K562 (cell line): ENCODE measurements around the gene LRRC41. TPM values are rescaled to one million over a fixed set of nuclear protein-coding genes. Genes with fewer than 3 reads are reported as not detected.

Source experiments
- ARID4B ChIP-seq: sonication (generic); formaldehyde crosslinking; IDR thresholded peaks from 2 replicates; pipeline ENCODE4 v1.8.0; 2022; ENCODE audit warnings: mild to moderate bottlenecking, missing genetic modification reagents
- EGR1 ChIP-seq: fragments of 450-650 bp; conservative IDR thresholded peaks from 2 replicates; pipeline ENCODE4 v1.6.1; 2017; ENCODE audit warnings: mild to moderate bottlenecking
- KDM5B ChIP-seq: fragments of 200-600 bp; sonication (generic); IDR thresholded peaks from 2 replicates; pipeline ENCODE4 v1.6.1; 2012; ENCODE audit warnings: low read depth, mild to moderate bottlenecking, moderate library complexity, low read length, control low read depth, inconsistent platforms; ENCODE audit not compliant: insufficient replicate concordance
- NBN ChIP-seq: fragments of 450-650 bp; IDR thresholded peaks from 2 replicates; pipeline ENCODE4 v1.6.1; 2016; ENCODE audit warnings: low read depth, mild to moderate bottlenecking
- RFX7 ChIP-seq: fragments of 250-450 bp; sonication (Bioruptor Pico); IDR thresholded peaks from 2 replicates; pipeline ENCODE4 v1.5.1; 2021; ENCODE audit warnings: mild to moderate bottlenecking
- SNIP1 ChIP-seq: fragments of 450-650 bp; IDR thresholded peaks from 2 replicates; pipeline ENCODE4 v1.7.1; 2017; ENCODE audit warnings: low read depth, mild to moderate bottlenecking
- THRAP3 ChIP-seq: fragments of 450-650 bp; IDR thresholded peaks from 2 replicates; pipeline ENCODE4 v1.6.1; 2016; ENCODE audit warnings: mild to moderate bottlenecking, inconsistent platforms, borderline replicate concordance
- ZBTB33 ChIP-seq: sonication (generic); formaldehyde crosslinking; IDR thresholded peaks from 2 replicates; pipeline ENCODE4 v1.8.1; 2023; ENCODE audit warnings: mild to moderate bottlenecking, missing genetic modification reagents
- ZFP30 ChIP-seq: fragments of 250-450 bp; sonication (Bioruptor Pico); IDR thresholded peaks from 2 replicates; pipeline ENCODE4 v1.8.0; 2022; ENCODE audit warnings: moderate library complexity, mild to moderate bottlenecking, inconsistent platforms, borderline replicate concordance
- ZNF143 ChIP-seq: sonication (generic); formaldehyde crosslinking; IDR thresholded peaks from 2 replicates; pipeline ENCODE4 v1.9.0; 2022; ENCODE audit warnings: mild to moderate bottlenecking, missing genetic modification reagents
- ZNF407 ChIP-seq: fragments of 450-650 bp; IDR thresholded peaks from 2 replicates; pipeline ENCODE4 v1.6.1; 2016; ENCODE audit warnings: low read depth
- ZNF668 ChIP-seq: fragments of 250-450 bp; sonication (Bioruptor Pico); IDR thresholded peaks from 2 replicates; pipeline ENCODE4 v1.8.0; 2022; ENCODE audit warnings: mild to moderate bottlenecking, inconsistent platforms
- polyA plus RNA-seq, 8 experiments: library from polyadenylated mRNA; depleted of rRNA in 4 of 8; stranded (reverse) in 5 of 8; unstranded in 3 of 8; fragments of >200 nt; fragmentation: Nextera tagmentation in 2 of 8; fragmentation: Illumina TruSeq in 1 of 8; extraction: Ambion mirVana in 2 of 8; extraction: Trizol in 1 of 8; gene quantifications; 2 replicates each; pipeline versions ENCODE4 v1.2.1 to v1.2.3, GENCODE V29; 2011 to 2014; ENCODE audit warnings: inconsistent platforms in 1 of 8, missing spikeins in 1 of 8
- total RNA-seq, 7 experiments: library from RNA; depleted of rRNA in 6 of 7; stranded (reverse); fragments of >200 nt in 6 of 7; fragmentation: Illumina TruSeq in 2 of 7; extraction: Trizol in 2 of 7; gene quantifications; 2 replicates each; pipeline versions ENCODE4 v1.2.1 to v1.2.3, GENCODE V29; 2011 to 2021; ENCODE audit warnings: low replicate concordance in 1 of 7

Gene LRRC41
- total and polyA plus RNA-seq, 9 of the 15 experiments (the other 6 are each of a cell fraction or from before 2014, with no cell fraction given) = 10.5 to 64.7 (median 44.2) TPM

DNA sequence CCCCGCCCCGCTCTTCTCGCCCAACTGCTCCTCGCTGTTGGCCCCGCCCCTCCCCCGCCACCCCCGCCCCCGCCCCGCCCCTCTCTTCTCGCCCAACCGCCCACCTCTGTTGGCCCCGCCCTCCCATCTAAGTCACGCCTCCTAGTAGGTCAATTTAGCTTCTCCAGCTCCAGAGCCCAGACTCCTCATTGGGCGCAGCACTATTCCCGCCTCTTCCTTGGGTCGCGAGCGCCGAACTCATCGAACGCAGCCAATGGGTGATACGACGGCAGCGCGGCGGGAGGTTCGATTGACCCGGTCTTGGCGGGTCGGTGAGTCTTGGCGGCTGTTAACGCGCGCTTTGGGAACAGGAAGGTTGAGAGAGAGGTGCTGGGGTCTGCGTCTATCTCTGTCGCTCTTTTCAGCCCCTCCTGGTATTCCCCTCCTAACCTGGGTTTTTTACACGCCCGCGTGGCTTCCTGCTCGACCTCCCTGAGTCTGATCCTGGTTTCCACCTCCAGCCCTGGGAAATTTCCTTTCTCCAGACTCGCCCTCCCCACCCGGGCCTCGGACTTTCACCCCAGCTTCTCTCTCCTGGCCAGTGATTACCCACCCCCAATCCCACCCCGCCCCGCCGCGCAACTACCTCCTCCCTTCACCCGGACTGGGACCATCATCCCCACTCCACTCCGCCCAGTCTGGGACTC is 55.8 kb downstream of the LRRC41 start, which contains the start of gene RAD54L (continued):
- TF ChIP-seq ARID4B (CRISPR knock-in tag) (peak; percentile 93), ZFP30 (CRISPR knock-in tag) (no peak), ZNF143 (CRISPR knock-in tag) (no peak), SNIP1 (no peak), EGR1 (peak; percentile 81), ZBTB33 (no peak), ZNF407 (peak; percentile 41; the same call in 1 of the 2 replicates), ZNF668 (CRISPR knock-in tag) (no peak), THRAP3 (no peak), KDM5B (peak; percentile 88), RFX7 (CRISPR knock-in tag) (no peak), NBN (peak; percentile 14; the same call in 1 of the 2 replicates)
